ENCODE data around the gene FGF14.

FGF14 gene

DNA sequence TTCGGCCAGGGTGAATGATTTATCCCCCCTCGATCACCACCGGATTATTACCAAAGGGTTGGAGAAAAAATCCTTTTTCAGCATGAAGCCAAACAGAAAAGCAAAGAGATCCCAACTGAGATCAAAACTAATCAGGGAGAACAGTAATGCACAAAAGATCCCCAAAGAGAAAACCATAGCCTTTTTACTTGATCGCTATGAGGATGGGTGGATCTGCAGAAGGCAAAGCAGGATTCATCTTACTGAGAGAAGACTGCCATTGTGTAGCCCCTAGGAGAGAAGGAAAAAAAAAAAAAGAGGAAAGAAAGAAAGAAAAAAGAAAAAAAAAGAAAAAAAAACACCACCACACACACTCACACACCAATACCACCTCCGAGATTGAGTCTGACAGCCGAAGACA lies at the start of gene FGF14:
Gene FGF14, minus strand, starts transcription at position 283 of the 400 bp plus-strand sequence.
- no peak for DNase-seq
- no peak for ATAC-seq

DNA sequence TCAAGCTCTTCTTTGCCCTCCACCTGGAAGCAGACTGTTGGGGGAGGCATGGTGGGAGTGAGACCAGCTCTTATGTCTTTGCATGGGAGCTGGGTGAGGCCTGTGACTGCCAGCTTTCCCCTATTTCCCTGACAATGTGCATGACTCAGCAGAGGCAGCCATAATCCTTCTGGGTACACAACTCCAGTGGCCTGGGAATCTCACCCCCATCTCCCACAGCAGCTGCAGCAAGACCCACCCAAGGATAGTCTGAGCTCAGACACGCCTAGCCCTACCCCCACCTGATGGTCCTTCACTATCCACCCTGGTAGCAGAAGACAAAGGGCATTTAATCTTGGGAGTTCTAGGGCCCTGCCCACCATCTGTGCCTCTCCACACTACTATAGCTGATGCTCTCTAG lies 41.4 kb upstream of the FGF14 start:
- DNase-seq (no peak), ATAC-seq (no peak)

DNA sequence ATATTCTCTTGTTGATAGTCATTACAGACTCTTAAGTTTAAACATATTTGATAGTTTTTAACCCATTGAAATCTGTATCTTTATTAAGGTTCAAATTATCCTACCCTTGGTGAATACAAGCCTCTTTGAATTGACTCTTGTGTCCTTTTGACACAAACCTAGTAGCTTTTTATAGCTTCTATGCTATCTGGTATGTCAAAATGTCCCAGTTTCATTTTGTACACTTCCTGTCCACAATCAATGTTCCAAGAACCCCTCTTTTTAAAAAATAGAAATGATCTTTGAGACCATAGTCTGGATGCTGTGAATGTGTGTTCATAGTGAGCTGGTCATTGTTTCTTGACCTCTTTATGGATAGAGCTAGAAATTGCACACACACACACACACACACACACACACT lies 39.2 kb upstream of the FGF14 start:
- no peak for DNase-seq
- no peak for ATAC-seq

DNA sequence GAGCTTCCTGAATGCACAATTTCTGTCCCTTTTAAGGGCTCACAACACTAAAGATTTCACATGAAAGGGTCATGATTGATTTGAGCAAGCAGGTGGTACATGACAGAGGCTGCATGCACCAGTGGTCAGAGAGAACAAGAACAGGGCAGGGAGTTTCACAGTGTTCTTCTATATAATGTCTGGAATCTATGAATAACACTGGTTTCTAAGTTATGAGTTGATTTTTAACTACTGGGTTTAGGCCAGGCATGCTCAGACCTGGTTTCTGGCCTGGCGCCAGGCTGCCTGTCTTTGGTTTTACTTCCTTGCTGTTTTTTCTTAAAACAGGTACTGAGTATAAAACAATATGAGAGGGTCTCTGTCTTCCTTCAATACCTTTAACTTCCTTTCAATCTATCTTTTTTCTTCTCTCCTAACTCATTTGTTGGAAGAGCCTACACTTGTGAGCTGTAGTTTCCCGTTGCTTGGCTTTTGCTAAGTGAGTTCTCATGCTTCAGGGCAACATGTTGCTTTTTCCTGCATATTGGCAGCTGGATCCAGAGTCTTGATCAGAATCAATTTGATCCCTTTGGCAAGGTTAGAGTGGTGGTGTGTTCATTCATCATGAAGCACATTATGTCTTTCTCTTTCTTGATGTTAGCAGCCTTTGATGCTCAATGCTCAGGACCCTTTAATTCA lies 38.5 kb upstream of the FGF14 start:
- ATAC-seq (no peak), DNase-seq (no peak)

DNA sequence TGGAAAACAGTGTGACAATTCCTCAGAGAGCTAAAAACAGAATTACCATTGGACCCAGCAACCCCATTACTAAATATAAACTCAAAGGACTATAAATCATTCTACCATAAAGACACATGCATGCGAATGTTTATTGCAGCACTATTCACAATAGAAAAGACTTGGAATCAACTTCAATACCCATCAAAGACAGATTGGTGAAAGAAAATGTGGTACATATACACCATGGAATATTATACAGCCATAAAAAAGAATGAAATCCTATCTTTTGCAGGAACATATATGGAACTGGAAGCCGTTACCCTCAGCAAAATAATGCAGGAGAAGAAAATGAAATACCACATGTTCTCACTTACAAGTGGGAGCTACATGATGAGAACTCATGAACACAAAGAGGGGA lies 20.8 kb upstream of the FGF14 start:
- ATAC-seq, result no peak

DNA sequence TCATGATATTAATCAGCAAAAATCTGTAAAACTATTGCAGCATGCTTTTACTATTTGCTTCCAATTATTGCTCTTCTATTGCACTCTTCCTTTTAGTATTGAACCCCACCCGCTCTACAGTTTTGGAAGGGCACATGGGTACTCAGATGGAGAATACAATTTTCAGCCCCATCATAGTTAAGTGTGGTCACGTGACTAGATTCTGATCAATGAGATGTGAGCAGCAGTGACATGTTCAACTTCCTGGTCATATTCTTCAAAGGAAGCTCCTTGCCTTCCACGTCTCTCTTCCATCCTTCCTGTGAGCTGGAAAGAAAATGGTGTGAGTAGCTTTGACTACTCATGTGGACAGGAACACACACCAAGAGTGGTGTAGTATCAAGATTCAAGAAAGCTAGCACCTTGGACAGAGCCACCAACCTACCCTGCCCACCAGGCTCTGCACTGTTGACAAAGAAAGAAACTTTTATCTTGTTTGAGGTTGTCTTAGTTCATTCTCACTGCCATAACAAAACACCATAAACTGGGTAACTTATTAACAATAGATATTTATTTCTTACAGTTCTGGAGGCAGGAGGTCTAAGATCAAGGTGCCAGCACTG lies 3.8 kb upstream of the FGF14 start:
- DNase-seq, result no peak
- no peak for ATAC-seq

More for the DNA sequence above, 20.8 kb upstream of the FGF14 start:
- DNase-seq, result no peak

DNA sequence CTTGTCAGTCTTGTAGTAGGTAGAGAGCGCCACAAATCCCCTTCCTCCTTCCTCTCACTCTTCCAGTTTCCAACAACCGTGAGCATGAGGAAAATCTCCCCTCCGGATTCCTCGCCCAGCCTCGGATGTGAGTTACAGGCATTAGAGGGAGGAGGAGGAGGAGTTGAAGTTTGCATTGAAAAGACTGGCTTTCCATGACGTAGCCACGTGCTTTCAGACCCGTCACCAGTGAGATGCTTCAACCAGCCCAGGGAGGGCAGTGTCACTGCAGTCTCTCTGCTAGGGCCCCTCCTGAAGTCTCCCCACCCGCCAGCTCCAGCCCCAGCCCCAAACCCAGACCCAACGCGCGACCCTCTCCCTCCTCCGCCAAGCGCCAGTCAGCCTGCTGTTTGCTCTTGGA lies 442 bp upstream of the FGF14 start:
- ATAC-seq (peak; percentile 65), DNase-seq (peak; percentile 46)

DNA sequence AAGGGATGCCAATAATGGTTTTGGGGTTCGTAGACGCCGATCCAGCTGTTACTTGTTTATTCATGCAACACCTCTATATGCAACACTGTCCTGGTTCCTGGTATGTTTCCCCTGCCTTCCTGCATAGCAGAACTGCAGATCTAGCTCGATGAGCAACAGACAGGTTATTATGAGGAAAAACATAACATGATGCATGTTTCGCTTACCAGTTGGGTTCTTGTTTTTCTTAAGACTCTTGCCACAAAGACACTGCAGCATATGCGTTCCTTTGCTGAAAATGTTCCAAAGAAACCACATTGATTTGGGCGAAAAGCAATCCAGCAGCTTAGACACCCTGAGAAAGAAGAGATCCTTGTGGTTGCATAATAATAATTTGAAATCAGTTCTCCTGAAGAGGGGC lies 583 bp downstream of the FGF14 start:
- ATAC-seq, result no peak
- DNase-seq, result no peak

DNA sequence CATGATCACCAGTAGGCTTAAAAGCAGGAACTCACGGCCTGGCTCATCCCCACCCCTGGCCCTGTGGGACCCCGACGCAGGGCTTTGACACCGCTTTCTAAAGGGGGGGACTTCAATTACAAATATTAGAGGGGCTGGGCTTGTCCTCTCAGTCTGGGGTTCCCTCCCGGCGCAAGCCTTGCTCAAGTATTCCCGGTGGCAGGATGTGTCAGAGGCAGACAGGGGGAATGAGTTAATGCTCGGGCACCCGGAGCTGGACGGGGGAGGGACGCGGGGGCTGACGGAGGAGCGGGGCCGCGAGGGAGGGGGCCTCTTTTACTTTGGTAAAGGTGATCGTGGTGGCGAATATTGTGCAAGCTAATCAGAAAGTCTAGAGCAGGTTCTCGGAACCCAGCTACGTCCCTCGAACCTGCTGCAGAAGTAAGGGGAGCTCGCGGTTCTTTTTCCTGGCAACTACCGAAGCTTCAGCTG lies 1.1 kb downstream of the FGF14 start:
- DNase-seq (peak; percentile 6), ATAC-seq (no peak)

DNA sequence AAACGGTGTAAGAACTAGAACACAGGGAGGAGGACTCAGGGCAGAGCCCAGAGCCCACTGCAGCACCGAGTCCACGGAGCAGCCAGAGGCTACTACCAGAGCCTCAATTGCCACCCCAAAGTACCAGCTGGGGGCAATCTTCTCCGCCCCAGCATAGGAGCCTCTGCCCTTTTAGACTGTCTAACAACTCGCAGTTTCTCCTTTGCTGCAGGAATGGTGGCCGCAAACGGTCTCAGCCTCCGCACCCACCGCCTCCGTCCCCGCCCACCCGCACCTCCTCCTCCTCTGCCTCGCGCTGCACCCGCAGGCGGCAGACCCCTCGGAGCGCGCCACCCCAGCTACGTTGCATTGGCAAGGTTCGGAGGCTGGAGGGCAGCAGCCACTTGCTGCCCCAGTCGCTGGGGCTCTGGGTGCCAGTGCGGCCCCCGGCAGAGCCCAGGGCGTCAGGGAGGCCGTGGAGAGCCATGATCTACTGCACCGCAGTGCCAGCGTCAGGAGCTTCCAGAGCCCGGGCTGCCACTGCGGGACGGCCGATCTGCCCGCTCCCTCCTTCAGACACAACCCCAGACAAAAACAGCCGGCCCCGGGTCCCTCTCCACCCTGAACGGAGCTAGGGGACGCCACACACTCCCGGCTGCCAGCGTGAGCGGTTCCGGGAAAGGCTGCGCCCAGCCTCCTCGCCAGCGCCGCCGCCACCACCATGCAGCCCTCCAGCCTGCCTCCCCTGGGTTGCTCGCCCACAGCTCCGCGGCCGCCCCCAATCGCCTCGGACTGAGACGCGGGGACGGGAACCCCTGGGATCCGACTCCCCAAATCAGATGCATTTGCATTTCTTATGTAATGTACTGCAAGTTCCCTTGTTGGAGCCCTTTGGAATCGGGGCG lies 1.8 kb downstream of the FGF14 start:
- DNase-seq (peak; percentile 18), ATAC-seq (peak; percentile 54)

DNA sequence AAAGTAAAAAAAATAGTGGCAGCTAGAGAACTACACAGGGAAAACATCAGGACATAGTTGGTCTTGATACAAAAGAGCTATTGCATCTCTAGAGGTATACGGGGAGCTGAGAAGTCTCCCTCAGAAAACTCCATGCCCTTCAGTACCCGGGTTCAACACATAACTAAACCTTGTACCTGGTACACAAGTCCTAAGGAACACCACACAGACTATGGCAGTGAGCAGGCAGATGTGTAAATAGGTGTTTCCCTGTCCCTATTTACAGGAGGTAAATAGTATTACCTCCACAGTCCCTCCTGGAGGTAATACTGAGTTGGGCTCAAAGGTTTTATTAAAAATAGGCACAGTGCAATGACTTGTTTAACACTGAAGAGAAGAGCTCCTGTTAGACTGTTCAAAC lies 5.9 kb downstream of the FGF14 start:
- ATAC-seq (no peak), DNase-seq (no peak)

DNA sequence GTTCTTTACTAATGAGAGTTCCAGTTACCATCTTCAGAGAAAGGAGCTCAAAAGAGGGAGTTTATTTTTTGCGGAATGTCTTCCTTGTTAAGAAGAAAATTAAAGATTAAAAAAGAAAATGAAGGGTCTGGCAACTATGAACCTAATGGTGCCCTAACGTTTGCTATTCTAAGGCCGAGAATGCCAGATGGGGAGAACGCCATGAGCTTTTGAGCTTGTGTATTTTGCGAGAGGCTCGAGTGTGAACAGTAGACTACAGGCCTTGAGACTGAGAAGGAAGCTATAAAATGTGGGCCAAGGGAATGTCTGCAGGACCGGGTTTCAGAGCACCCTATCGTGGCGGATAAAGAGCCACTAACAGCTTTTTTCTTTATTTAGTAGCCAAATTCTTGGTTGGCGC lies 6.7 kb downstream of the FGF14 start:
- no peak for DNase-seq
- ATAC-seq, result no peak

DNA sequence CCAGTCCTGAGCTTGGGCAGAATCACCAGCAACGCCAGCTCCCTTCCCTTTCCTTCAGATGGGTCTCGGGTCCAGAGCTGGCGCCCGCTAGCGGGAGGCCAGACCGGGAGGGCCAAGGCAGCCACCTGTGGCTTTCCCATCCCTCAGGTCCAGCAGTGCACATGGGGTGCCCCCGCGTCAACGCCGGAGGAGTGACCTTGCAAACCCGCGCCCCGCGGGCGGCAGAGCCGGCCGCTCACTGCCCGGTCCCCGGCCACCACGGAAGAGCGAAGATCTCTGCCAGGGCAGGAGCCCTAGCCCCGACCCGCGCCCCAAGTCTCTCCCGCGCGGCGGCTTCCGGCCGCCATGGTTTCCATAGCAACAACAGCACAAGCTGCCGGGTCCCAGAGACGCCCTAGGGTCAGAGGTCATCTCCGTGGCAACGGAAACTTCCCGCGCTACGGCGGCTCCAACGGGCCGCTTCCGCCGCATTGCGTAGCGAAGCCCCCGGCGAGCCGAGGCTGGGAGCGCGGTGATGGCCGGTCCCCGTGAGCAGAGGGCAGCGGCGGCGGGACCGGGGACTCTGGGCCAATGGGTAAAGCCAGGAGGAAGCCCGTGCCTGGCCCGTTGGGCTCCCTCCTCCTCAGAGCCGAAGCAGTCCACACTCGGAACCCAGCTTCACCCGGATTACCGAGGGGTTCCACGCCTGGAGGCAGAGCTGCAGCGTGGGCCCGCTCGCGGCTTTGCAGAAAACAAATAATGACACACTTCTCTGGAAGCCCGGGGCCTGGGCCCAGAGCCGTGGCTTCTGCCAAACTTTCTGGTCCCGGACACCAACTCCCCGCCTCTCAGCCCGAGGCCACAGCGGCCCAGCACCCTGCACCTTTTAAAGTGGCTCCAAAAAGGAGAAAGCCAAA lies 7.4 kb downstream of the FGF14 start:
- peak; percentile 97 for DNase-seq
- peak; percentile 79 for ATAC-seq

DNA sequence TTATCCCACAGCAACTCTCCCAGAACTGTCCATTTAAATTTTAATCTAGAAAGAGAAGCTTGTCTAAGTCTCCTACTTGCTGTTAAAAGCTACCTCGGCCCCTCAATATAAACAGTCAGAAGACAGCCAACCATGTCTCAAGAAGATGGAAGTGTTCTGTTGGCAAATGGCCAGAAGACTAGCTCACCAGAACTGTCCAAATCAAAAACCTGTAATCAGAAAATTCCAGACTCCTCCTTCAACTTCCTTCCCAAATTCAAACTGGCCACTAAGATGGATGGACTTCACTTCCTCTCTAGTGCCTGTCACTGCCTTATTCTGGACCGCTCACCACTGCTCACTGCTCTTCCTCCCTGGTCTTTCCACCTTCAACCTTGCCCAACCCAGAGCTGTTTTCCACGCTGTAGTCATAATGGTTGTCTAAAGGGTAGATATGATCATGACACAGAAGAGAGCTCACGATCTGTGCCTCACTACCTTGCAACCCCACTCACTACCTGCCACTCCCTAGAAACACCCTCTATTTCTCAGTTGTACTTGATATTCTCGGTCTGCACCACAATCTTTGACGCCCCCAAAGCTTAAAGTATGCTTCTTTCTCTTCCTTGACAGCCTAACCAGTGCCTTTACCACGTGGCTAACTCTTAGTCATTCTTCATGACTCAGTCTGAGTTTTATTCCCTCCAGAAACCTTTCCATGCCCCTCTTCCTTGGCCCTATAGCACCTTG lies 9.2 kb downstream of the FGF14 start:
- ATAC-seq, result peak; percentile 74

DNA sequence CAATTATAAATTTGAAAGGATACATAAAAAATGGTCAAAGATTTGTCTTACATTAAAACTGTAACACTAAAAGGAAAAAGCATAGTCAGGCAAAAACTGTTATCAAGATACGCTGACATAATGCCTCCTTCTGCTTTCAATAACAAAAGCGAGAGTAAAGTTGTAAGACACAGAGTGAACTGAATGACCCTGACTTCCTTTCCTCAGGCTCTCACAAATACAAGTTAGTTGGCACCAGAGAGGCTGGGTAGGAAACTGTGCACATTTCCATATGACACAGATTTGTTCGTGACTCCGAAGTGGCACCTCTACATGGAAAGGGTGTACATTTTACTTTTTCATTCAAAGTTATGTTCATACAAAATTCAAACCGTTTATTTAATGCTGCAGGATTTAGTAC lies 15.4 kb downstream of the FGF14 start:
- DNase-seq, result no peak
- no peak for ATAC-seq

More for the DNA sequence above, 9.2 kb downstream of the FGF14 start:
- DNase-seq, result peak; percentile 22

DNA sequence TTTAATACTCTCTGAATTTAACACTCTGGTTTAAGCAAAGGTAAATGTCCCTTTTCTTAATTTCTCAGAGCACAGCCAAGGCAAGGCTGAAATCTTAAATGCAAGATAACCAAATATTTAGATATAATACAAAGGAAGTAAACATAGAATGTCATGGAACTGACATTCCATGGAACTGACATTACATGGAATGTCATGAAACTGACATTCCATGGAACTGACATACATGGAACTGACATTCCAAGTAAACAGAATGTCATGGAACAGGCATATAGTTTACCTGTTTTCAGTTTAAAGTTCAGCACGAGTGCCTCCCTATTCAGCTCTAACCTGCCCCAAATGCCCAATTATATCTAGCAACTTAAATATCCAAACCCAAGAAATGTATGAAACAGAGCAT lies 21.8 kb downstream of the FGF14 start:
- no peak for DNase-seq
- ATAC-seq, result no peak

DNA sequence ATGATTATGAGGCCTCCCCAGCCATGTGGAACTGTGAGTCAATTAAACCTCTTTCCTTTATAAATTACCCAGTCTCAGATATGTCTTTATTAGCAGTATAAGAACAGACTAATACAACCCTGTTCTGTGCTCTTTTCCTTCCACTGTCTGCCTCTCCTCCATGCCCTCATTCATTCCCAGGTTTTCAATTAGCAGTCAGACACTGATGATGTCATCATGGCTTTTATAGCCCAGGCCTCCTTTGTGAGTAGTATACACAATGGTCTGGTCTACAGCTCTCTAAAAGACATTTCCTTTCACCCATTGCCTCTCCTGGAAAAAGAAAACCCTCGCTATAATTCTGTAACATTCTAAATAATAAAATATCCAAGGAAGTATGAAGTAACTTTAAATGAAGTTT lies 25.5 kb downstream of the FGF14 start:
- DNase-seq (no peak), ATAC-seq (no peak)

DNA sequence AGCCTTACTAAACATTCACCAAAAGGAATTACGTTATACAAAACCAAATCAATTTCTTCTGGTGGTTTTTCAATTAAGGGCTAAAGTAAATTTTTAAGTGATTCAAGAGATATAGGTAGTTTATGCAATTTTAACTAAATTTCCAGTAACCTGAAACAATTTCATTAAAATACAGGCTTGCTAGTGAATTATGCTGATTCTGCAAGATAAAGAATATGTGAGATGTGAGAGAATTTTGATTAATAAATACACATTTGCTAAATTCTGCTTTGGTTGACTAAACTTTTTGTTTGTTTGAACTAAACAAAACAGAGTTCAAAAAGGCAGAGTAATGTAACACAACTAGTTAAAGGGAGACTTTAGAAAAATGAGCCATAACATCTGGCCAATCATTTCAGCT lies 27.1 kb downstream of the FGF14 start:
- no peak for DNase-seq
- no peak for ATAC-seq

DNA sequence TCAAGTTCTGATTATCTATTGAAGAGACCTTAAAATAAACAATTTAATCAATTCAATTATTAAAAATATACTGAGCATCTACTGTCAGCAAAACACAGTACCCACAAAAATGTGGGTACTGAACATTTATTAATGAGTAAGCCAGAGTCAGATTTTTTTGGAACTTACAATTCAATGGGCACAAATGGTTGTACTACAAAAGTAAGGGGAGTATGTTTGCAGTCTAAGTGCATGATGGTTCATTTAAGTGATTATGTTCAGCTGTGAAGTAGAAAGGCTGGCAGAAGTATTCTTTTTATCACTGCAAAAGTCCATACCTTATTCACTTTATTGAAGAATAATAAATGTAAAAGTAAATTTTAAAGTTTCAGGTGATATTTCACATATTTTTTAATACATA lies 27.6 kb downstream of the FGF14 start:
- DNase-seq (no peak), ATAC-seq (no peak)

DNA sequence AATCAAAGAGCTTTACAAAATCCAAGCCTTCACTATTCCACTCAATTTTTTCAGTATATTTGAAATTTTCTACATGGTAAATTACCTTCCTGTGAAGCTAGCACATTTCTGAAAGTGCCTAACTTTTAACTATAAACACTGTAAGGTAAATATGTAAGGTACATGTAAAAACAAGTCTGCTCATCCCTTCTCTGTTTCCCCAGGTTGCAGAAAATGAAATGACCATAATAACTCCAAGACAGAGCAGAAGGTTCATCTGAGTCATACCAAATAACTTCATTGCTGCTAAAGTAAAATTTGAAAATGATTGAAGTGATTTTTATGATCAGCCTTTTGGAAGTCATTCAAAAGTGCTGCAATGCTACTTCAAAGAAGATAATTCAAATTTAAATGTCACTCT lies 28.6 kb downstream of the FGF14 start:
- DNase-seq, result no peak
- ATAC-seq, result no peak

DNA sequence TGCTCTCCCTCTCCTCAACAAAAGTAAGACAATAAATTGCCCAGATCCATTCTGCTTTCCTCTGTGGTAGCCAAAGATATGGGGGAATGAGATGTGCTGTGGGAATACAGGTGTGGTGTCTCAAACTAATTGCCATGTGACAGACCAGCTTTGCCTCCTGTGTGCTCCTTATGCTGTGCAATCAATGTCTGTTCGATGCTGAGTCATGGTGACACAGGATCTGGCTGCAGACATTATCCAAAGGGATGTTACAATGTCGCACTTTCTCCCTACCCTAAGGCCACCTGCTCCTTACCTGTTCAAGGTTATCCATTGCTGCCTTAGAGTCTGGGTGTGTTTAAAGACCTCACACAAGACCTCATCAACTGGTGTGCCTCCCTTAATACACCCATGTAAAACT lies 32.5 kb downstream of the FGF14 start:
- ATAC-seq (no peak), DNase-seq (no peak)

All from stimulated activated naive CD8-positive, alpha-beta T cell treated with anti-CD3 and anti-CD28 coated beads, Interleukin-15, Interleukin-2, amounts not matched to agents 100 U/mL and 50 U/mL, for 24 hours (primary cell).